GM12874 (cell line): ENCODE results near the gene CARM1.

Experiments used
- TF ChIP-seq, protein P1 (sequence below): IDR thresholded peaks from 2 replicates; pipeline ENCODE4 v1.5.1; 2011; ENCODE audit warnings: low read depth, mild to moderate bottlenecking, control low read depth, low read length, moderate library complexity; ENCODE audit not compliant: insufficient read depth

Gene CARM1

DNA sequence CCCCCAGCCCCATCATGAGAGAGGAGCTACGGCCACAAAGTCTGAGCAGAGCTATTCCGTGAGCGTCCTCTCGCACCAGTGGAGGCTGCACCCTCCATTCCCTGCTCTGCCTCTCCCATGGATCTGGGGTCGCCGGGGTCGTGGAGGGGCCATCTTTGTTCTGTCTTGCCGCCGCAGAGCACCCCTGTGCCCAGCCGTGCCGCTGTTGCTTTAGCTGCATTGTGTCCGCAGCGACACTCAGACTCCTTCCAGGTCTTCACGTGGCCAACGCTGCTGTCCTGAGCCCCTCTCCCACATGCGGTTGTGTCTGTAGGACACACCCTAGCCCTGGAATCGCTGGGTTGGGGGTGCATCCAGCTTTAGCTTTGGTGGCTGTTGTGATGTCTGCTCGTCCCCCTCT lies 41.3 kb downstream of the CARM1 start:
- TF ChIP-seq, protein P1, sequence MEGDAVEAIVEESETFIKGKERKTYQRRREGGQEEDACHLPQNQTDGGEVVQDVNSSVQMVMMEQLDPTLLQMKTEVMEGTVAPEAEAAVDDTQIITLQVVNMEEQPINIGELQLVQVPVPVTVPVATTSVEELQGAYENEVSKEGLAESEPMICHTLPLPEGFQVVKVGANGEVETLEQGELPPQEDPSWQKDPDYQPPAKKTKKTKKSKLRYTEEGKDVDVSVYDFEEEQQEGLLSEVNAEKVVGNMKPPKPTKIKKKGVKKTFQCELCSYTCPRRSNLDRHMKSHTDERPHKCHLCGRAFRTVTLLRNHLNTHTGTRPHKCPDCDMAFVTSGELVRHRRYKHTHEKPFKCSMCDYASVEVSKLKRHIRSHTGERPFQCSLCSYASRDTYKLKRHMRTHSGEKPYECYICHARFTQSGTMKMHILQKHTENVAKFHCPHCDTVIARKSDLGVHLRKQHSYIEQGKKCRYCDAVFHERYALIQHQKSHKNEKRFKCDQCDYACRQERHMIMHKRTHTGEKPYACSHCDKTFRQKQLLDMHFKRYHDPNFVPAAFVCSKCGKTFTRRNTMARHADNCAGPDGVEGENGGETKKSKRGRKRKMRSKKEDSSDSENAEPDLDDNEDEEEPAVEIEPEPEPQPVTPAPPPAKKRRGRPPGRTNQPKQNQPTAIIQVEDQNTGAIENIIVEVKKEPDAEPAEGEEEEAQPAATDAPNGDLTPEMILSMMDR = no peak

DNA sequence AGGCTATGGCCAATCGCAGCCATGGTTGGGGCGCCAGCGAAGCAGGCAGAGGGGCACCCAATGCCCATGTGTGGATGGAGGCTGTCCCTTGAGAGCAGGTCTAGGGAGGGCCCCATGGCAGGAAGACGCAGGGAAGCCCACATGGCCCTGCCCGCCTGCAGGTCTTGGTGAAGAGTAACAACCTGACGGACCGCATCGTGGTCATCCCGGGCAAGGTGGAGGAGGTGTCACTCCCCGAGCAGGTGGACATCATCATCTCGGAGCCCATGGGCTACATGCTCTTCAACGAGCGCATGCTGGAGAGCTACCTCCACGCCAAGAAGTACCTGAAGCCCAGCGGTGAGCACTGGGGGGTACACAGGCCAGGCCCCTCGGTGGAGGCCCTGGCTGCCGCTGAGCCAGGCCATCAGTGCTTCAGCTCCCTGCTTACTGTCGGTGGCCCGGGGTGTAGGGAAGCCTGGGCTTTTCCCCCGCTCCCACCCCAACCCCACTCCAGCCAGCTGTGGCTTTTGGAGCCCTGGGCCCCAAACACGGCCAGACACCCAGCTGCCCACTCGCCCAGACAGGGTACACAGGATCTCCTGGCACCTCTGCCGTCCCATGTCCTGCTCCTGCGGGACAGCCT lies 42.5 kb downstream of the CARM1 start:
- TF ChIP-seq, protein P1 = no peak

GRCh38 chr19:10915130-10916091 lies 44.1 kb downstream of the CARM1 start:
- TF ChIP-seq, protein P1 = no peak

DNA sequence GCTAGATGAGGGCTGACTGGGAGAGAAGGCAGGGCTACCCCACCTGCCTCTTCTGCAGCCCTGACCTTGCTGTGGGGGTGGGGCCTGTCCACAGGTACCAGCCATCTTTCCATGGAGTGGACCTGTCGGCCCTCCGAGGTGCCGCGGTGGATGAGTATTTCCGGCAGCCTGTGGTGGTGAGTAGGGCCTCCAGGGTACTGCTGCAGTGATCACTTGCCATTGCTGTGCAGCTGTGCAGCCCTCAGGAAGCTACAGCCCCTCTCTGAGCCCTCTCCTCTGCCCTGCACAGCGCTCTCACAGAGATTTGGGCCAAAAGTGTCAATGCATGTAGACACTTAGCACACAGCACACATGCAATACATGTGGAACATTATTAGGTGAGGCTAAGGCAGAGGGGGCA lies 45.2 kb downstream of the CARM1 start:
- TF ChIP-seq, protein P1 = no peak

DNA sequence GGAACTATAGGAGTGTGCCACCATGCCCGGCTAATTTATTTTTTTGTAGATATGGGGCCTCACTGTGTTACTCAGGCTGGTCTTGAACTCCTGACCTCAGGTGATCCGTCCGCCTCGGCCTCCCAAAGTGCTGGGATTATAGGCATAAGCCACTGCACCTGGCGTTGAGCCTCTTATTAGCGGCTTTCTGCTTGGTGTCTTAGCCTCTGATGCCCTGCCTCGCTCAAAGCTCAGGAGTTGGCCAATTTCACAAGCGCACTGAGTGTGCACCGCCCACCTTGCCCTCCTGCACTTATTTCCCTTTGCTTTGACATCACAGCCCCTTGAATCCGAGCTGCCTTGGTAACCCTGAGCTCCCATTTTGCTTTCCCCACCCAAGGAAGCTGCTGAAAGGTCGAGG lies 47.0 kb downstream of the CARM1 start:
- TF ChIP-seq, protein P1 = no peak

GRCh38 chr19:10919352-10920287 lies 48.3 kb downstream of the CARM1 start:
- TF ChIP-seq, protein P1 = no peak

- TF ChIP-seq, protein P1 = no peak
Measured at GRCh38 chr19:10920288-10920655, 48.9 kb downstream of the CARM1 start.
